Body of pancreas (tissue), 4 donors: ENCODE results near the gene STK32B. TPM values are rescaled to one million over a fixed set of nuclear protein-coding genes. Genes with fewer than 3 reads are reported as not detected.

Experiments used
- ATAC-seq: fragments of 150-250 bp; one replicate; pipeline ENCODE4 v1.9.1; 2016
- DNase-seq, 4 donors: peaks; one replicate each; pipeline ENCODE4 v3.0.0-alpha.2; 2019
- H3K27ac ChIP-seq, 4 donors: fragments of 200-600 bp; sonication (generic); 1 replicate in 3 of 4; 2 replicates in 1 of 4; pipeline versions ENCODE4 v1.5.1 to v1.6.1; 2016 to 2019; ENCODE audit warnings: mild to moderate bottlenecking in 1 of 4, mixed read lengths in 1 of 4, moderate library complexity in 1 of 4
- H3K27me3 ChIP-seq, 2 donors: fragments of 200-600 bp; sonication (generic); one replicate each; pipeline ENCODE4 v1.6.0; 2016; ENCODE audit warnings: mild to moderate bottlenecking in 1 of 2
- H3K36me3 ChIP-seq, 2 donors: fragments of 200-600 bp; sonication (generic); replicated peaks in 1 of 2; 2 replicates each; pipeline ENCODE4 v1.5.1; 2016; ENCODE audit warnings: low read depth in 2 of 2; ENCODE audit not compliant: insufficient read depth in 1 of 2
- H3K4me1 ChIP-seq: fragments of 200-600 bp; sonication (generic); one replicate; pipeline ENCODE4 v1.6.0; 2016
- H3K4me3 ChIP-seq, 2 donors: fragments of 200-600 bp; sonication (generic); 1 replicate in 1 of 2; 2 replicates in 1 of 2; pipeline ENCODE4 v1.5.1; 2016 to 2019
- H3K9me3 ChIP-seq, 3 donors: fragments of 200-600 bp; sonication (generic); 1 replicate in 2 of 3; 2 replicates in 1 of 3; pipeline ENCODE4 v1.5.1; 2016
- POLR2A ChIP-seq, 3 donors: fragments of 450-650 bp; IDR thresholded peaks; one replicate each; pipeline ENCODE4 v1.6.1; 2016; ENCODE audit warnings: antibody characterized with exemption in 3 of 3, mild to moderate bottlenecking in 2 of 3
- WGBS, 2 donors: methylation state at CpG; one replicate each; pipeline ENCODE4 v1.1.5; 2017; 5-methylcytosine and 5-hydroxymethylcytosine counted together
- intact Hi-C: fragments of 100-400 bp; cut with DNase I; formaldehyde crosslinking; loops from one replicate; pipeline ENCODE4 v1.15.1; 2023
- total RNA-seq, 2 donors: library from RNA; depleted of rRNA; stranded (reverse); fragments of >200 nt; gene quantifications; one replicate each; pipeline ENCODE4 v1.1.0, GENCODE V29; 2016
- TF ChIP-seq, protein P1 (sequence below), 7 experiments: fragments of 450-650 bp in 4 of 7; fragments of 200-600 bp in 3 of 7; sonication (generic) in 3 of 7; IDR thresholded peaks; one replicate each; pipeline ENCODE4 v1.5.1; 2016 to 2019; ENCODE audit warnings: antibody characterized with exemption in 7 of 7

STK32B gene
- total RNA-seq, 2 donors from 2014 or later, result 1.3 to 4.9 TPM

DNA sequence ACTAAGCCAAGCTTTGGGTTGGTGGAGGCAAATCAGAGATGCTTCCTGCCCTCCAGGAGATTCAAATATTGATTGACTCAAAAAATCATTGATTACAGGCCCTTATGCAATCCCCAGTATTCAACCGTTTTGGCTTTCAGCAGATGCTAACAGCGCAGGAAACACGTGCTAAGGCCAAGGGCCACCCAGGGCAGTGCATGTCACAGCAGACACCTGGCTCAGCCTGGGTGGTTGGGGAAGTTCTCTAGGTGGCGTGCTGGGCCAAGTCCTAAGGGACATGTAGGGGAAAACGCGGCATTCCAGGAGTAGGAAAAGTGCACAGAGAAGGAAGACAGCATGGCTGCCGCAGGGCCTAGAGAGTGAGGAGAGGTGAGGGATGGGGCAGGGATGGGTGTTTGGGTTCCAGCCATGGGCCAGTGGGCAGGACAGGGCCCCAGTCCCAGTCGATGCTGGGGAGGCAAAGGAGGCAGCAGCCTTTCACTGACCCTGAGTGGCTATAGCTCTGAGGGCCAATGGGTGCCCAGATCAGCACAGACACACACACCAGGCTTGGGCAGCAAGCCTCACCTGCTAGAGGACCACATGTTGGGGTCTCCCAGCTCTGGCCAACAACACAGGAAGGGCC is 418.0 kb downstream of the STK32B start:
- no peak for TF ChIP-seq POLR2A (IDR thresholded peaks at IDR 0.05)
- TF ChIP-seq, protein P1, sequence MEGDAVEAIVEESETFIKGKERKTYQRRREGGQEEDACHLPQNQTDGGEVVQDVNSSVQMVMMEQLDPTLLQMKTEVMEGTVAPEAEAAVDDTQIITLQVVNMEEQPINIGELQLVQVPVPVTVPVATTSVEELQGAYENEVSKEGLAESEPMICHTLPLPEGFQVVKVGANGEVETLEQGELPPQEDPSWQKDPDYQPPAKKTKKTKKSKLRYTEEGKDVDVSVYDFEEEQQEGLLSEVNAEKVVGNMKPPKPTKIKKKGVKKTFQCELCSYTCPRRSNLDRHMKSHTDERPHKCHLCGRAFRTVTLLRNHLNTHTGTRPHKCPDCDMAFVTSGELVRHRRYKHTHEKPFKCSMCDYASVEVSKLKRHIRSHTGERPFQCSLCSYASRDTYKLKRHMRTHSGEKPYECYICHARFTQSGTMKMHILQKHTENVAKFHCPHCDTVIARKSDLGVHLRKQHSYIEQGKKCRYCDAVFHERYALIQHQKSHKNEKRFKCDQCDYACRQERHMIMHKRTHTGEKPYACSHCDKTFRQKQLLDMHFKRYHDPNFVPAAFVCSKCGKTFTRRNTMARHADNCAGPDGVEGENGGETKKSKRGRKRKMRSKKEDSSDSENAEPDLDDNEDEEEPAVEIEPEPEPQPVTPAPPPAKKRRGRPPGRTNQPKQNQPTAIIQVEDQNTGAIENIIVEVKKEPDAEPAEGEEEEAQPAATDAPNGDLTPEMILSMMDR (IDR thresholded peaks at IDR 0.05), result no peak
- intact Hi-C loops, result no loop called here
- H3K27me3 ChIP-seq, result no peaks in the 10 kb centered on the region
- H3K27ac ChIP-seq, result no peak overlapping the region
- no peaks in the 10 kb centered on the region for H3K4me1 ChIP-seq
- no peaks in the 10 kb centered on the region for H3K9me3 ChIP-seq
- DNase-seq (no peak), ATAC-seq (no peak)
- 62 to 70% methylated on average over 8 of the region's 8 CpGs for WGBS, 2 donors
- no peak overlapping the region for H3K4me3 ChIP-seq
- H3K36me3 ChIP-seq, result no peaks in the 10 kb centered on the region

DNA sequence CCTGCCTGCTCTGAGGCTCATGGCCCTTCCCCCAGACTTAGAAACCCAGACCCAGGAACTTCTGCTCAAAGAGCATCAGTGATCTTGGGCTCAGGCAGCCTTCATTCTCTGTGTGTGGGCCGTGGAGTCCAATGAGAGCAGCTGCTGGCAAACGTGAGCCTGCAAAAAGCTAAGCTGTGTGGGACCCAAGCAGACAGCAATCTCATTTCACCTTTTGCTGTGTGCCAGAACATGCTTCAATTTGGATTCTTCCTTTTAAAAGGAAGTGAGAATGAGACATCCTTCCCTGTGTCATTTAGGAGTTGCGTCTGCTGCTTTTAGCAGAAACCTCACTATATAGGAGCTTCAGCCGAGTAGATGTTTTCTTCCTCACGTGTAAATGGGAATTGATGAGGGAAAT is 418.6 kb downstream of the STK32B start:
- intact Hi-C loops, result no loop called here
- TF ChIP-seq POLR2A (IDR thresholded peaks at IDR 0.05), result no peak
- TF ChIP-seq, protein P1 (IDR thresholded peaks at IDR 0.05), result no peak
- Histone ChIP-seq H3K9me3 (no peaks in the 10 kb centered on the region), H3K27ac (no peak overlapping the region), H3K4me1 (no peaks in the 10 kb centered on the region), H3K27me3 (no peaks in the 10 kb centered on the region), H3K36me3 (no peaks in the 10 kb centered on the region), H3K4me3 (no peak overlapping the region)
- WGBS, 2 donors, result 62% methylated on average over 5 of the region's 5 CpGs
- no peak for DNase-seq
- ATAC-seq, result no peak

DNA sequence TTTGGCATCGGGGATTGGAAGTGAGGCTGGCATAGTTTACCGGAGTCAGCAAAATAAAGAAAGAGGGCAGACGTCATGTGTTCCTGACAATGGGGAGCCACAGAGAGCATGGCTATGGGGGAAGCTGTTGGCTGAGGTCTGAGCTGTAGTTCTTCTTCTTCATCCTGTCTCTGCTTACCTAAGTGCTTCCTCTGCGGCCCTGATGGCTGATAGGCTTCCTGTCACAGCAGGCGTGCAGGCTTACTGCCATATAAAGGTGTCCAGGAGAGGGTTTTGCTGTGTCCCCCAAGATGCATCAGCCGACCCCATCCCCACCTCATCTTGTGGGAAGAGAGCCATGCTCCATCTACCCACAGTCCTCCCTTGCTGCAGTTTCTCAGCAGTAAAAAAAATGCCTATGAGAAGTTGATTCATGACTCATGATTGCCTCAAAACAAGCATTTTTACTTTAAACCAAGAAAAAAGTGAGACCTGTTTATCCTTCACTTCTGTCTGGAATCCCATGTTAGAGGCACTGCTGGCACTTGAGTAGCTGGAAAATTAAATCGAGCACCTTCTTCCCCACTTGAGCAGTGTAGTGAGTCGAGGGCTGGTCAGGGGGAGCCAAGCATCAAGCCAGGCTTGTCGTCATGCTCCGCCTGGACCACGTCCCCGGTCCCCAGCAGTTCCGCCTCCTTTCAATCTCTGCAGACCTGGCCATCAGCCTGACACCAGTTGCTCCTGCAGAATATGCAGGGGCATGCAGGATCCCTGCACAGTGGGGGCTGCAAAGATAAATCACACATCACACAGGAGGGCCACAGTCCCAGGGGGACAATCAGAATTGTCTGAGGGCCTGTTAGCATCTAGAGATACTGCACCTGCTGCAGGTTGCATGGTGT is 419.3 kb downstream of the STK32B start:
- no peaks in the 10 kb centered on the region for H3K9me3 ChIP-seq
- H3K36me3 ChIP-seq, result no peaks in the 10 kb centered on the region
- no peak overlapping the region for H3K4me3 ChIP-seq
- H3K27ac ChIP-seq, result no peak overlapping the region
- intact Hi-C loops, result no loop called here
- 57 to 64% methylated on average over 9 to 13 of the region's 13 CpGs for WGBS, 2 donors
- no peak for TF ChIP-seq POLR2A (IDR thresholded peaks at IDR 0.05)
- TF ChIP-seq, protein P1 (IDR thresholded peaks at IDR 0.05), result no peak
- no peaks in the 10 kb centered on the region for H3K4me1 ChIP-seq
- no peak for DNase-seq
- ATAC-seq, result no peak
- no peaks in the 10 kb centered on the region for H3K27me3 ChIP-seq

DNA sequence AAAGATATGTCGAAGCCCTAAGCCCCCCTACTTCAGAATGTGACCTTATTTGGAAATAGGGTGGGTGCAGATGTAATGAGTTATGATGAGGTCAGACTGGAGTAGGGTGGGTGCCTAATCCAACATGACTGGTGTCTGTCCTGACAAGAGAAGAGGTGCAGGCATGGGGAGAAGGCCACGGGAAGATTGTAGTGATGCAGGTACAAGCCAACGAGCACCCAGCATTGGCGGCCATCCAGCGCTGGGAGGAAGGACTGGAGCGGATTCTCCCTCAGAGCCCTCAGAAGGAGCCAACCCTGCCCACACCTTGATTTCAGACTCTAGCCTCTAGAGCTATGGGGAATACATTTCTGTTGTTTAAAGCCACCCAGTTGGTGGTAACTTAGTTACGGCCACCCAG is 419.9 kb downstream of the STK32B start:
- Histone ChIP-seq H3K9me3 (no peaks in the 10 kb centered on the region), H3K36me3 (no peaks in the 10 kb centered on the region), H3K4me3 (no peak overlapping the region), H3K4me1 (no peaks in the 10 kb centered on the region), H3K27me3 (no peaks in the 10 kb centered on the region), H3K27ac (no peak overlapping the region)
- 55 to 69% methylated on average over 4 to 7 of the region's 7 CpGs for WGBS, 2 donors
- intact Hi-C loops, result no loop called here
- TF ChIP-seq, protein P1 (IDR thresholded peaks at IDR 0.05), result no peak
- TF ChIP-seq POLR2A (IDR thresholded peaks at IDR 0.05), result no peak
- DNase-seq (no peak), ATAC-seq (no peak)
